Head of caudate nucleus (tissue), 42 donors: ENCODE data around the gene PPP4R3A.
A peak's percentile ranks its signal among the peaks of the same experiment; 100 is the strongest.
"Not testable (repeated sequence)": the region's sequence is repeated elsewhere in the genome, so short reads cannot be mapped to it uniquely, and the experiment has no call there.

Source experiments
- DNase-seq, 42 donors: peaks; one replicate each; pipeline versions ENCODE4 v3.0.0 to v3.0.0-alpha.2; 2020 to 2021; ENCODE audit warnings: mixed read lengths in 7 of 42
- intact Hi-C: fragments of 100-400 bp; cut with DNase I; formaldehyde crosslinking; loops from one replicate; pipeline ENCODE4 v1.15.0; 2022

PPP4R3A gene

DNA sequence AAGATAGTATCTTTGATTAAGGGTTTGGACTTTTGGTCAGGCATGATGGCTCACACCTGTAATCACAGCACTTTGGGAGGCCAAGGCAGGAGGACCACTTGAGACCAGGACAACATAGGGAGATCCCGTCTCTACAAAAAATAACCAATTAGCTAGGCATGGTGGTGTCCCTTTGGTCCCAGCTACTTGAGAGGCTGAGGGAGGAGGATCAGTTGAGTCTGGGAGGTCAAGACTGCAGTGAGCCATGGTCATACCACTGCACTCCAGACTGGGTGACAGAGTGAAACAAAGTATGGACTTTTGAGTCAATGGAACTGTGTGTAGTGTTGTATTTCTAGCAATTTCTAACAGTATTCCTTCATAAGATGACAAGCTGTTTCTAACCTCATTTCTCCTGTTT lies 53.8 kb downstream of the PPP4R3A start:
- intact Hi-C loops = no loop called here
- no peak for DNase-seq

DNA sequence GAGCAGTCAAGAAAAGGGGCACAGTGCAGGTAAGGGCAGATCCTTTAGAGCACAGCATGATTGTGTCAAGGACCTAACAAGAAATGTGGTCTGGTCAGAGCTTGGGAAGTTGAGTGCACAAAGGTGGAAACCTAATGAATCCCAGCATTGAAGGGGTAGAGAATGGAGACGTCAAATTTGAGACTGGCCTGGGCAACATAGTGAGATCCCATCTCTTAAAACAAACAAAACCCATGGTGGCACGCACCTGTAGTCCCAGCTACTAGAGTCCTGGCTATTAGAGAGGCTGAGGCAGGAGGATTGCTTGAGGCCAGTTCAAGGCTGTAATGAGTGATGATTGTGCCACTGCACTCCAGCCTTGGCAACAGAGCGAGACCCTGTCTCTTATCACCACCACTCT lies 55.5 kb downstream of the PPP4R3A start:
- intact Hi-C loops = no loop called here
- DNase-seq = no peak

DNA sequence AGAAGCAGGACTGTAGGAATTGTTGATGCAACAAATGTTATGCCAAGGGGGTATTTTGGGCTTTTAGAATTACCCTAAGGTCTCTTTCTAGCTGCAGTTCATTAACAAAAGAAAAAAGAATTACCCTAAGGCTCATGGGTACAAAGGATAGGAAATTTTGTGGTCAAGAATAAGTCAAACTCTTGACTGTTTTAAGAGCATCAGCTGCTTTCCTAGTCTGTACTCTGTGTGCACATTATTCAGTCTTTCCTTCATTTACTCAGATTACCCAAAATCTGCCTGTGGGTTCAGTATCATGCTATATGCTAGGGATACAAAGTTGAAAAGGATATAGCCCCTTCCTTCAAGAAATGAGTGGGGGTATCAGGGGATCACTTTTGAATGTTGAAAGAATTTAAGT lies 56.0 kb downstream of the PPP4R3A start:
- intact Hi-C loops = no loop called here
- no peak for DNase-seq

DNA sequence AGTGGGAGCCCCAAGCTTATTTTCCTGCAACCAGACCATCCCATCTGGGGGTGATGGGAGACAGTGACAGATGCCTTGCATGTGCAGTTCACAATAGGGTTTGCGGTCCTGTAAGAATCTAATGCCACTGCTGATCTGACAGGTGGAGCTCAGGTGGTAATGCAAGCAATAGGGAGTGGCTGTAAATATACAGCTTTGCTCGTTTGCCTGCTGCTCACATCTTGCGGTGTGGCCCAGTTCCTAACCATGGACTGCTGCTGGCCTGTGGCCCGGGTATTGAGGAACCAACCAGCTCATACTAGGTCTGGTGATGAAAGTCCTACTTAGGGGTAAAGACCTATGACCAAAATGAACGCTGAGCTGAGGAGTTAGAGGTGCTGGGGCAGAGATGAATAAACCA lies 56.4 kb downstream of the PPP4R3A start:
- no peak for DNase-seq
- intact Hi-C loops = no loop called here

DNA sequence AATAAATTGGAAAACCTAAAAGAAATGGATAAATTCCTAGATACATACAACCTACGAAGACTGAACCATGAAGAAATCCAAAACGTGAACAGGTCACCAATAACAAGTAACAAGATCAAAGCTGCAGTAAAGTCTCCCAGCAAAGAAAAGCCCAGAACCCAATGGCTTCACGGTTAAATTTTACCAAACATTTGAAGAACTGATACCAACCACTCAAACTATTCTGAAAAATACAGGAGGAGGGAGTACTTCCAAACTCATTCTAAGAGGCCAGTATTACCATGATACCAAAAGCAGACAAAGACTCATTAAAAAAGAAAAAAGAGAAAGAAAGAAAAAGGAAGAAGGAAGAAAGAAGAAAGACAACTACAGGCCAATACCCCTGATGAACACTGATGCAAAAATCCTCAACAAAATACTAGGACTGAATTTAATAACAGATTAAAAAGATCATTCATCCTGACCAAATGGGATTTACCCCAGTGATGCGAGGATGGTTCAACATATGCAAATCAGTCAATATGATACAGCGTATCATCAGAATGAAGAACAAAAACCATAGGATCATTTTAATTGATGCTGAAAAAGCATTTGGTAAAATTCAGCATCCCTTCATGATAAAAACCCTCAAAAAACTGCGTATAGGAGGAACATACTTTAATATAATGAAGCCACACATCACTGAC lies 65.6 kb downstream of the PPP4R3A start:
- intact Hi-C loops = no loop called here
- no peak for DNase-seq

DNA sequence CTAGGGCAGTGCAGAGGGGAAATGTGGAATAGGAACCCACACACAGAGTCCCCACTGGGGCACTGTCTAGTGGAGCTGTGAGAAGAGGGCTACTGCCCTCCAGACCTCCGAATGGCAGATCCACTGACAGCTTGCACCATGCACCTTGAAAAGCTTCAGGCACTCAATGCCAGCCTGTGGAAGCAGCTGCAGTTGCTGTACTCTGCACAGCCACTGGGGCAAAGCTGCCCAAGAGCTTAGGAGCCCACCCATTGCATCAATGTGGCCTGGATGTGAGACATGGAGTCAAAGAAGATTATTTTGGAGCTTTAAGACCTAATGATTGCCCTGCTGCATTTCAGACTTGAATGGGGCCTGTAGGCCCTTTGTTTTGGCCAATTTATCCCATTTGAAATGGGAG lies 70.8 kb downstream of the PPP4R3A start:
- DNase-seq = no peak
- intact Hi-C loops = no loop called here

DNA sequence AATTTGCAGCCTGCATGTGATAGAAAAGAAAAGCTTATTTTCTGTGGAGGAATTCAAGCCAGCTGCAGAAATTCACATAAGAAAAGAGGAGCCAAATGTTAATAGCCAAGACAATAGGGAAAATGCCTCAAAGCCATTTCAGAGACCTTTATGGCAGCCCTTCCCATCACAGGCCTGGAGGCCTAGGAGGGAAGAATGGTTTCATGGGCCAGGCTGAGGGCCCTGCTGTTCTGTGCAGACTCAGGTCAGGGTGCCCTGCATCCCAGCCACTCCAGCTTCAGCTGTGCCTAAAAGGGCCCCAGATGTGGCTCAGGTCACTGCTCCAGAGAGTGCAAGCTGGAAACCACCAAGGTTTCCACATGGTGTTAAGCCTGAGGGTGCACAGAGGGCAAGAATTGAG lies 71.3 kb downstream of the PPP4R3A start:
- intact Hi-C loops = no loop called here

DNA sequence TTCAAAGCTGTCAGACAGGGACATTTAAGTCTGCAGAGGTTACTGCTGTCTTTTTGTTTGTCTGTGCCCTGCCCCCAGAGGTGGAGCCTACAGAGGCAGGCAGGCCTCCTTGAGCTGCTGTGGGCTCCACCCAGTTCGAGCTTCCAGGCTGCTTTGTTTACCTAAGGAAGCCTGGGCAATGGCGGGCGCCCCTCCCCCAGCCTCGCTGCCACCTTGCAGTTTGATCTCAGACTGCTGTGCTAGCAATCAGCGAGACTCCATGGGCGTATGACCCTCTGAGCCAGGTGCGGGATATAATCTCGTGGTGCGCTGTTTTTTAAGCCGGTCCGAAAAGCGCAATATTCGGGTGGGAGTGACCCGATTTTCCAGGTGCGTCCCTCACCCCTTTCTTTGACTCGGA lies 73.8 kb downstream of the PPP4R3A start:
- not testable (repeated sequence) for DNase-seq

More for the DNA sequence above, 71.3 kb downstream of the PPP4R3A start:
- no peak for DNase-seq

DNA sequence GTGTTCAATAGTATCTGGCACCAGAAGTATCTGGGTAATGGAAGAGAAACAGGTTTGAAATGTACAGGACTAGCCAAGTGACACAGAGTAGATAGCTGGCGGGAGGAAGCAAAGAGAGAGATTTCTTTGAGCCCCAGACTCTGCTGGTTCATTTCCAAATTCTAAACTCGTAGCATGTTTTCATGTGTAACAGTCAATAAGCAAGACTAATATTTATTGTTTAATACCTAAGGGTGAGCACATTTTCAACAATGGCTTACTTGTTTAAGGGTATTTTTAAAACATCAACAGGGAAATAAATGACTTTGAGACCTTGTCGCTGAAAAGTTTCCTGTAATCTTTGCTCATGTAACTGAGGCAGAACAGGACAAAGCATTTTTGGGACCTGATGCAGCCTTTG lies 80.7 kb downstream of the PPP4R3A start:
- DNase-seq = no peak
- intact Hi-C loops = no loop called here

More for the DNA sequence above, 73.8 kb downstream of the PPP4R3A start:
- intact Hi-C loops = not testable (repeated sequence)

DNA sequence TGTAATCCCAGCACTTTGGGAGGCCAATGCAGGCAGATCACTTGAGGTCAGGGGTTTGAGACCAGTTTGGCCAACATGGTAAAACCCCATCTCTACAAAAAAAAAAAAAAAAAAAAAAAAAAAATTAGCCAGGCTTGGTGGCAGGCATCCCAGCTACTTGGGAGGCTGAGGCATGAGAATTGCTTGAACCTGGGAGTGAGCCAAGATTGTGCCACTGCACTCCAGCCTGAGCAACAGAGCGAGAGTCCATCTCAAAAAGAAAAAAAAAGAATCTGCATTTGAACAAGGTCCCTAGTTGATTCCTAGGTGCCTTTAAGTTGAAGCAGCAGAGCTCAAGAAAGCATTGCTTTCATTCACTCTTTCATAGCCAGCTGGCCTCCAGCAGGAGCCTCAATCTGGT lies 81.2 kb downstream of the PPP4R3A start:
- intact Hi-C loops = not testable (repeated sequence)

DNA sequence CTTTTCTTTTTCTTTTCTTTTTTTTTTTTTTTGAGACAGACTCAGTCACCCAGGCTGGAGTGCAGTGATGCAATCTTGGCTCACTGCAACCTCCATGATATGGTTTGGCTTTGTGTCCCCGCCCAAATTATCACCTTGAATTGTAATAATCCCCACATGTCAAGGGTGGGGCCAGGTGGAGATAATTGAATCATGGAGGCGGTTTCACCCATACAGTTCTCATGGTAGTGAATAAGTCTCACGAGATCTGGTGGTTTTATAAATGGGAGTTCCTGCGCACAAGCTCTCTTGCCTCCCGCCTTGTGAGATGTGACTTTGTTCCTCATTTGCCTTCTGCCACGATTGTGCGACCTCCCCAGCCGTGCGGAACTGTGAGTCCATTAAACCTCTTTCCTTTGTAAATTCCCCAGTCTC lies 84.6 kb downstream of the PPP4R3A start:
- peak in 1 of 42 donors; percentile 20 for DNase-seq
- intact Hi-C loops = not testable (repeated sequence)

More for the DNA sequence above, 81.2 kb downstream of the PPP4R3A start:
- DNase-seq = peak in 1 of 42 donors; percentile 40

DNA sequence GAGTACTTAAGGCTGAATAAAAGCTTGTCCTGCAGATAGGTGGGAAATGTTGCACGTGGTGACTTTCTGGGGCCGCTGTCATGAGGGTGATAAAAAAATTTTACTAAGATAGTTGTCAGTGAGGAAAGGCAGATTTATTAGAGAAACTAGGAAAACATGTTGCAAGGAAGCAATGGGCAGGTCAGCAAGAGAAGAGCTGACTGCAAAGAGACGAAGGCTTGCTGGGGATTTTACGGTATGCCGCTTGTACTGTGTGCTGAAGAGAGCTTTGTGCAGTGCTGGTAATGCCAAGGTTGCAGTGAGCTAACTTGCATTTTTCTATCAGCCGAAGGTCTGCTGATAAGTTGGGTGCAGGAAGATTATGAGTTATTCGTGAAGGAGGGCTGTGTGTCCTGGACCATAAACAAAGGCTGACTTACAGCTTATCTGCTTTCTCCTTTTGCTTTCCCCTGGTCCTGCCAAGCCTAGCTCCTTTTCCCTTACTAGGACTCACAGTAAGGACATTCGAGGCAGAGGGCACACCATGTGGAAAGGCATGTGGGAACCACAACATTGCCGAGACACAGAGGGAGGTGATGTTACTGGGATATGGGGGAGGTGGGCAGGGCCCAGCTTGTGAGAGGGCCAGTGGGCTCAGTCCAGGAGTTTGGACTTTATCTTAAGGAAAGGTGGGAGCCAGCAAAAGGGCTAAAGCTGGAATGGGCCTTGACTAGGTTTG lies 85.1 kb downstream of the PPP4R3A start:
- peak in 1 of 42 donors; percentile 25 for DNase-seq
- intact Hi-C loops = no loop called here

DNA sequence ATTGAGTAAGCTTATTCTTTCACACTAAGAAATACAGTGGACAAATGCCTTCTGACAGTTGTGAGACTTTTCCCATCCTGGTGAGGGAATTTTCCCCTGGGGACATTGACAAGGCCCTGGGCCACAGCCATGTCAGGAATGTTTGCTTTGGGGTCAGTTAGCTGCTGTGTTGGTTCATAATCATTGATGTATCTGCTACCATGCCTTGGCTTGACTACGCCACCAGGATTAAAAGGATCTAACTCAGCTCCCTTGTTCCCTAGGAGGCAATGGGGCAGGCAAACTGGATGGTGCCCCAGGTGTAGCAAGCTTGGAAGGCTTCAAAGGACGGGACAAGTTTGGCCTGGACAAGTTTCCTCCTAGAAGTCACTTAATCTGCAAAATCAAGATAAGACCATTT lies 89.4 kb downstream of the PPP4R3A start:
- intact Hi-C loops = no loop called here
- peak in 1 of 42 donors; percentile 25 for DNase-seq

DNA sequence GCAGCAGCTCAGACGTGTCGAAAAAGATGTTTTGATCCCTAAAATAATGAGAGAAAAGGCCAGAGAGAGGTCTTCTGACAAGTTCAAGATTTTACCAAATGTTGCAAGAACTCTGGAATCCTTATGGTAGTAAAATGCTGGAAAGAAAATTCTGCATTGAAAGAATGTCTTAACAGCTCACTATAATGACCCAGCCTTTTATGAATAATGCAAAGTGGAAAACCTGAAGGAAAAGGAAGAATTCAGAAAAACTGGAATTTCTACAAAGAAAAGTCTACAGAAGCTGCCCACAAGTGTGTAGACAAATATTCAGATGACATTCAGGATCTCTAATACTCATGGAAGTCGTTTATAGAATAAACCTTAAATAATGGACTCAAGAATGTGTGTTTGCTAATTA lies 90.7 kb downstream of the PPP4R3A start:
- intact Hi-C loops = loop anchor here (2.0 kb wide), 1 partner anchor 97 kb away; no protein-coding TSS in a partner anchor

DNA sequence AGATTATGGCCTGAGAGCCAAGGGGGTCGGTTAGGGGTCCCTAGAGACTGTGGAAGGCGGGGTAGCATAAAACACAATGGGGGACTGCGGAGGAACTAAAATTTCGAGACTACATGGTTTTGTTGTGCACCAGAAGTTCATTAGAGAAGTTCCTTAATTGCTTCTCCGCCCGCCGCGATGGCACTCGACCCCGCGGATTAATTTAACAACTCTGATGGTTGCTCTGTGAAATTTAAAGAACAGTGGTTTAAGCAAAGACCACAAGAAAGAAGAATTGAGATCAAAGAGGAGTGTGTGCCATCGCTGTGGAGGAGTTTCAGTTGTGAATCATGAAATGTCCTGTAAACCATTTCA lies 91.1 kb downstream of the PPP4R3A start:
- DNase-seq = peak in 1 of 42 donors; percentile 40
- intact Hi-C loops = loop anchor here (2.0 kb wide), 1 partner anchor 96 kb away; no protein-coding TSS in a partner anchor

More for the DNA sequence above, 90.7 kb downstream of the PPP4R3A start:
- DNase-seq = no peak

DNA sequence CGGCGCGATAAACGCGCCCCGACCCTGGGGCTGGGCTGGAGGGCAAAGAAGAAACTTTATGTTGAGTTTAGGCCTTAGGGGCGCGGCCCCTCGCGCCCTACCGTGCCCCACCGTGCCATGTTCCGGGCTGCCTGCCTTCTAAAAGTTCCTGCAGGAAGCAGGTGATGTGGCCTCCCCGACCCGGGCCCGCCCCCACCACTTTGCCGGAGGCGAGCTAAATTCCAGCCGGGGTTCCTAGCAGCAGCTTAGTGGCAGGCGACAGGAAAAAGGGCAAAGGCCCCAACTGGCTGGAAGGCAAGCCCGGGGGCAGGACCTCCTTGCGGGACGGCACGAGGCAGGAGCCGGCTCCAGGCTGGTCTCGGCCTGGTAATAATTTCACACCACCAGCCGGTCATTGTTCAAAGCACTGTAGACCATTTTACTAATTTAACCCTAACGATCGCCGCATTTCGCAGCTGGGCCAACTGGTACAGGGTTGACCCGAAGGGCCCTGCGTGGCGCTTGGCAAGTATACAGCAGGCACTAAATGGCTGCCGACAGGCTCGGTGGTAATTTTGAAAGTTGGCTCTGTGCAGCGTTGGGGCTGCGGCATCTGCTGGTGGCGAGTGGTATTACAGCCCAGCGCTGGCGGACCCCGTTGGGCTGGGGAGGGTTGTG lies 91.6 kb downstream of the PPP4R3A start:
- intact Hi-C loops = loop anchor here (2.0 kb wide), 1 partner anchor 96 kb away; no protein-coding TSS in a partner anchor
- peak in 41 of 42 donors; percentile 46 to 88 (median 74) for DNase-seq

DNA sequence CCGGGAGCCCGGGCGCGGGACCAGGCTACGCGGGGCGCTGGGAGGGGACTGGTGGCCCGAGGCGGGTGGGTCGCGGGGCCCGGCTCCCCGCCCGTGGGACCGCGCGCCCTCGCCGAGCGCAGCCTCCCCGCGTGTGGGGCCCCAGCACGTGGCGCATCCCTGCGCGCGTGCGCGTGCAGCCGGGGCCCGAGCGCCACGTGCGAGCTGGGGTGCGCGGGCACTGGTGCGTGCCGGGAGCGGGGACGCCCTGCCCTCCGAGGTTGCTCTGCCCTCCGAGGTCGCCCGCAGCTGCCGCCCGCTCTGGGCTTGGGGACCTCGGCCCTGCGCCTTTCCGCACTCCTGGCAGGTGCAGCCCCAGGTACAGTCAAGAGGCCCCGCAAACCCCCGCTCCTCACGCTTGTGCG lies 92.1 kb downstream of the PPP4R3A start:
- intact Hi-C loops = loop anchor here (2.0 kb wide), 1 partner anchor 95 kb away; no protein-coding TSS in a partner anchor

DNA sequence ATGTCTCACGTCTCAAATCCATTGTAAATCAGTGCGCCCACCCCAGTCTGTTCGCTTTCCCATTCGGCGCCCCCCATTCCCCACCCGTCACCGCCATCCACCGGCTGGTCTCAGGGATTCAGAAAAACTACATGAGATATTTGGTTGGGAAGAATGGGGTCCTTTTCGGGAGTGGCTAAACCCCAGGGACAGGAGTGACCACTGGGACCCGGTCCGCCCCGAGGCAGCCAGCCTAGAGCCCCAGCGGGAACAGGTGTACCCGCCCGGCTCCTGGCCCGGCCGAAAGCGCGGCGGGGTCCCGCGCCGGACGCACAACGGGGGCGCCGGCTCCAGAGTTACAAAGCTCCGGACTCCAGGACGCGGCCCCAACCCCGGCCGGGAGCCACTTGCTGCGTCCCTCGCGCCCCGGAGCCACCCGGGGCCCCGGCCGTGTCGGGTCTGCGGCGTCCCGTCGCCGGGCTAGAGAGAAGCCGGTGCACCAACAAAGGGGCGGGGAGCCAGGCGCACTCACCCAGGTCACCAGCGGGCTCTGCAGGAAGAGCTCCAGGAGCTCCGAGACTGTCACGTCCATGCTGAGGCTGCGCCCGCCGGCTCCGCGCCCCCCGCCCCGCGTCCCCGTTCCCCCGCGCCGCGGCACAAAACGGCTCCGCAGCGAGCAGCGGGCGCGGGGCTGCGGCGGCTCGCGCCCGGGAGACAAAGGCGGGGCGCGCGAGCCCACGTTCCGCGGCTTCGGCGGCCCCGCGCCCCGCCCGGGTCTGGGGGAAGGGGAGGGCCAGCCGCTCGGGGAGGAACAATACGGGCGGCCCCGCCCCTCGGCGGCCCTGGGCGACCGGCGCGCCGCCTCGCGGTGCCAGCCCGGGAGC lies 92.8 kb downstream of the PPP4R3A start, which contains the start of gene CCDC88C:
TSS of gene CCDC88C (minus strand) at position 701 of the 863 bp plus-strand sequence. CDS start at position 571, 130 bp downstream.
- intact Hi-C loops = no loop called here
- peak in 37 of 42 donors; percentile 37 to 83 (median 66) for DNase-seq

More for the DNA sequence above, 92.1 kb downstream of the PPP4R3A start:
- peak in 11 of 42 donors; percentile 38 to 72 (median 55) for DNase-seq

DNA sequence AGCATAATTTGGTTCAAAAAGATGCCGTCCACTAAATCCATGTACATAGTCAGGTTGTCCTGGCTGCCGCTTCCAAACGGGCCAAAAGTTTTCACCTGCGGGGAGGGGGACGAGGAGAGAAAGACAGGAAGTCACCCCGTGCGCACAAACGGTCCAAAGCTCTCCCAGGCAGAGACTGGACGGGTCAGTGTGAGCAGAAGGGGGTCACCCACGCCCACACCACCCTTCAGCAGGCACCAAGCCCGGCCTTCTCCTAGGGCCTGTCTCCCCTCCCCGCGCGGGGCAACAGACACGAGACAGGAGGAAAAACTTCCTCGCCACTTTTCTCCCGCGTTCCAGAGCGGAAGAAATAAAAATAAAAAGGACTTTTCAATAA lies 93.4 kb downstream of the PPP4R3A start:
- no peak for DNase-seq
- intact Hi-C loops = no loop called here
